ENCODE data around the gene RGPD3.
A peak's percentile ranks its signal among the peaks of the same experiment; 100 is the strongest.
"Not testable (repeated sequence)": the region's sequence is repeated elsewhere in the genome, so short reads cannot be mapped to it uniquely, and the experiment has no call there.

Gene RGPD3

GRCh38 chr2:106479563-106479962, 11.3 kb upstream of the RGPD3 start:
- not testable (repeated sequence) for DNase-seq (ENCODE audit: low read depth)

- not testable (repeated sequence) for DNase-seq (ENCODE audit: low read depth)
Observed at GRCh38 chr2:106477647-106478046, 9.4 kb upstream of the RGPD3 start.

GRCh38 chr2:106470658-106471057, 2.4 kb upstream of the RGPD3 start:
- peak; percentile 36 for DNase-seq (ENCODE audit: low read depth)

- DNase-seq (ENCODE audit: low read depth): not testable (repeated sequence)
Observed at GRCh38 chr2:106467516-106467915, 697 bp downstream of the RGPD3 start.

- not testable (repeated sequence) for DNase-seq (ENCODE audit: low read depth)
Observed at GRCh38 chr2:106461882-106462281, 6.3 kb downstream of the RGPD3 start.

GRCh38 chr2:106390680-106391079, 77.5 kb downstream of the RGPD3 start:
- not testable (repeated sequence) for DNase-seq (ENCODE audit: low read depth)

GRCh38 chr2:106388814-106389410, 79.3 kb downstream of the RGPD3 start:
- not testable (repeated sequence) for DNase-seq (ENCODE audit: low read depth)

GRCh38 chr2:106384548-106384947, 83.7 kb downstream of the RGPD3 start:
- not testable (repeated sequence) for DNase-seq (ENCODE audit: low read depth)

GRCh38 chr2:106381867-106382266, 86.3 kb downstream of the RGPD3 start:
- not testable (repeated sequence) for DNase-seq (ENCODE audit: low read depth)

GRCh38 chr2:106379567-106379966, 88.6 kb downstream of the RGPD3 start:
- not testable (repeated sequence) for DNase-seq (ENCODE audit: low read depth)

- DNase-seq (ENCODE audit: low read depth): not testable (repeated sequence)
Observed at GRCh38 chr2:106369182-106369581, 99.0 kb downstream of the RGPD3 start.

GRCh38 chr2:106366204-106366885, 101.9 kb downstream of the RGPD3 start:
- no peak for DNase-seq (ENCODE audit: low read depth)

GRCh38 chr2:106363791-106364190, 104.4 kb downstream of the RGPD3 start:
- DNase-seq (ENCODE audit: low read depth): no peak

GRCh38 chr2:106362789-106363188, 105.4 kb downstream of the RGPD3 start:
- DNase-seq (ENCODE audit: low read depth): no peak

- no peak for DNase-seq (ENCODE audit: low read depth)
Observed at GRCh38 chr2:106359512-106359911, 108.7 kb downstream of the RGPD3 start.

GRCh38 chr2:106358521-106358920, 109.7 kb downstream of the RGPD3 start:
- no peak for DNase-seq (ENCODE audit: low read depth)

- DNase-seq (ENCODE audit: low read depth): no peak
Observed at GRCh38 chr2:106358081-106358480, 110.1 kb downstream of the RGPD3 start.

- DNase-seq (ENCODE audit: low read depth): no peak
Observed at GRCh38 chr2:106356291-106356690, 111.9 kb downstream of the RGPD3 start.

- no peak for DNase-seq (ENCODE audit: low read depth)
Observed at GRCh38 chr2:106353676-106354075, 114.5 kb downstream of the RGPD3 start.

- DNase-seq (ENCODE audit: low read depth): no peak
Observed at GRCh38 chr2:106350980-106351379, 117.2 kb downstream of the RGPD3 start.

GRCh38 chr2:106344302-106344701, 123.9 kb downstream of the RGPD3 start:
- no peak for DNase-seq (ENCODE audit: low read depth)

- no peak for DNase-seq (ENCODE audit: low read depth)
Observed at GRCh38 chr2:106343274-106343673, 124.9 kb downstream of the RGPD3 start.

GRCh38 chr2:106342831-106343251, 125.4 kb downstream of the RGPD3 start:
- no peak for DNase-seq (ENCODE audit: low read depth)

GRCh38 chr2:106341666-106342065, 126.5 kb downstream of the RGPD3 start:
- DNase-seq (ENCODE audit: low read depth): no peak
